Testis (tissue), 2 donors: Measurements from ENCODE around the gene TEKTIP1.
"Not testable (repeated sequence)": the region's sequence is repeated elsewhere in the genome, so short reads cannot be mapped to it uniquely, and the experiment has no call there.

Experiments
- POLR2A ChIP-seq: fragments of 450-650 bp; IDR thresholded peaks from one replicate; pipeline ENCODE4 v1.6.1; 2017; ENCODE audit warnings: antibody characterized with exemption, mild to moderate bottlenecking, moderate library complexity
- TF ChIP-seq, protein P1 (sequence below), 3 experiments: fragments of 450-650 bp in 2 of 3; fragments of 200-600 bp in 1 of 3; sonication (generic) in 1 of 3; IDR thresholded peaks; one replicate each; pipeline ENCODE4 v1.5.1; 2016 to 2019; ENCODE audit warnings: antibody characterized with exemption in 3 of 3, mild to moderate bottlenecking in 2 of 3, moderate library complexity in 1 of 3

GRCh38 chr19:3584036-3584802, 45.2 kb downstream of the TEKTIP1 start:
- TF ChIP-seq, protein P1, sequence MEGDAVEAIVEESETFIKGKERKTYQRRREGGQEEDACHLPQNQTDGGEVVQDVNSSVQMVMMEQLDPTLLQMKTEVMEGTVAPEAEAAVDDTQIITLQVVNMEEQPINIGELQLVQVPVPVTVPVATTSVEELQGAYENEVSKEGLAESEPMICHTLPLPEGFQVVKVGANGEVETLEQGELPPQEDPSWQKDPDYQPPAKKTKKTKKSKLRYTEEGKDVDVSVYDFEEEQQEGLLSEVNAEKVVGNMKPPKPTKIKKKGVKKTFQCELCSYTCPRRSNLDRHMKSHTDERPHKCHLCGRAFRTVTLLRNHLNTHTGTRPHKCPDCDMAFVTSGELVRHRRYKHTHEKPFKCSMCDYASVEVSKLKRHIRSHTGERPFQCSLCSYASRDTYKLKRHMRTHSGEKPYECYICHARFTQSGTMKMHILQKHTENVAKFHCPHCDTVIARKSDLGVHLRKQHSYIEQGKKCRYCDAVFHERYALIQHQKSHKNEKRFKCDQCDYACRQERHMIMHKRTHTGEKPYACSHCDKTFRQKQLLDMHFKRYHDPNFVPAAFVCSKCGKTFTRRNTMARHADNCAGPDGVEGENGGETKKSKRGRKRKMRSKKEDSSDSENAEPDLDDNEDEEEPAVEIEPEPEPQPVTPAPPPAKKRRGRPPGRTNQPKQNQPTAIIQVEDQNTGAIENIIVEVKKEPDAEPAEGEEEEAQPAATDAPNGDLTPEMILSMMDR (IDR thresholded peaks at IDR 0.05) = not testable (repeated sequence)
- not testable (repeated sequence) for TF ChIP-seq POLR2A
